PC-3 (cell line): Measurements from ENCODE around the gene FLYWCH2.

Source experiments
- CTCF ChIP-seq: fragments of 300-600 bp; sonication (generic); conservative IDR thresholded peaks from 2 replicates; pipeline ENCODE4 v1.5.1; 2017; ENCODE audit warnings: antibody characterized with exemption, low read depth, mild to moderate bottlenecking, low read length
- EZH2 ChIP-seq: fragments of 300-600 bp; sonication (generic); IDR thresholded peaks from one replicate; pipeline ENCODE4 v1.6.1; 2017; ENCODE audit warnings: antibody characterized with exemption, mild to moderate bottlenecking, low read length; ENCODE audit not compliant: unreplicated experiment
- EZH2phosphoT487 ChIP-seq: fragments of 300-600 bp; sonication (generic); IDR thresholded peaks from 2 replicates; pipeline ENCODE4 v1.6.1; 2018; ENCODE audit warnings: mild to moderate bottlenecking, antibody characterized with exemption, low read length, borderline replicate concordance

GRCh38 chr16:2838928-2839327 is 44.1 kb upstream of the FLYWCH2 start:
- TF ChIP-seq CTCF (peak; percentile 88), EZH2 (no peak), EZH2phosphoT487 (no peak)
